HG03159 (cell line): ENCODE results near the gene IL1RAPL1.
A peak's percentile ranks its signal among the peaks of the same experiment; 100 is the strongest.

Experiments
- ATAC-seq: cut with Tn5 transposase; IDR thresholded peaks from one replicate; pipeline ENCODE4 v1.9.1; 2021; ENCODE audit warnings: mild to moderate bottlenecking, moderate library complexity; ENCODE audit not compliant: unreplicated experiment

IL1RAPL1 gene

GRCh38 chrX:29490606-29491005 is 903.4 kb downstream of the IL1RAPL1 start:
- no peak for ATAC-seq

GRCh38 chrX:29491659-29492058 is 904.4 kb downstream of the IL1RAPL1 start:
- ATAC-seq = no peak

GRCh38 chrX:29496636-29497180 is 909.5 kb downstream of the IL1RAPL1 start:
- no peak for ATAC-seq

- no peak for ATAC-seq
Observed at GRCh38 chrX:29506729-29507128, 919.5 kb downstream of the IL1RAPL1 start.

- ATAC-seq = no peak
Observed at GRCh38 chrX:29518100-29518499, 930.9 kb downstream of the IL1RAPL1 start.

- peak; percentile 62 for ATAC-seq
Observed at GRCh38 chrX:29528281-29528680, 941.0 kb downstream of the IL1RAPL1 start.

- ATAC-seq = no peak
Observed at GRCh38 chrX:29530501-29530900, 943.3 kb downstream of the IL1RAPL1 start.

GRCh38 chrX:29531336-29531735 is 944.1 kb downstream of the IL1RAPL1 start:
- ATAC-seq = peak; percentile 94

- ATAC-seq = no peak
Observed at GRCh38 chrX:29535212-29536162, 948.2 kb downstream of the IL1RAPL1 start.

GRCh38 chrX:29541038-29541437 is 953.8 kb downstream of the IL1RAPL1 start:
- ATAC-seq = no peak

GRCh38 chrX:29542152-29542551 is 954.9 kb downstream of the IL1RAPL1 start:
- no peak for ATAC-seq

- ATAC-seq = no peak
Observed at GRCh38 chrX:29545878-29546277, 958.6 kb downstream of the IL1RAPL1 start.

GRCh38 chrX:29547877-29548276 is 960.6 kb downstream of the IL1RAPL1 start:
- no peak for ATAC-seq

- ATAC-seq = no peak
Observed at GRCh38 chrX:29553542-29553941, 966.3 kb downstream of the IL1RAPL1 start.

GRCh38 chrX:29555465-29556091 is 968.3 kb downstream of the IL1RAPL1 start:
- peak; percentile 98 for ATAC-seq

- no peak for ATAC-seq
Observed at GRCh38 chrX:29560065-29560464, 972.8 kb downstream of the IL1RAPL1 start.

- ATAC-seq = no peak
Observed at GRCh38 chrX:29561417-29561816, 974.2 kb downstream of the IL1RAPL1 start.

- no peak for ATAC-seq
Observed at GRCh38 chrX:29580560-29580959, 993.3 kb downstream of the IL1RAPL1 start.

- ATAC-seq = no peak
Observed at GRCh38 chrX:29581223-29581622, 994.0 kb downstream of the IL1RAPL1 start.

- no peak for ATAC-seq
Observed at GRCh38 chrX:29587107-29587506, 999.9 kb downstream of the IL1RAPL1 start.

- no peak for ATAC-seq
Observed at GRCh38 chrX:29590921-29591320, 1003.7 kb downstream of the IL1RAPL1 start.

- ATAC-seq = no peak
Observed at GRCh38 chrX:29604381-29604780, 1017.1 kb downstream of the IL1RAPL1 start.
